Endothelial cell of umbilical vein (primary cell): ENCODE results near the gene GNAZ.

Experiments used
- CTCF ChIP-seq, 2 donors: IDR thresholded peaks; 1 replicate in 1 of 2; 2 replicates in 1 of 2; pipeline ENCODE4 v1.5.1; 2011; ENCODE audit warnings: low read length in 2 of 2, mild to moderate bottlenecking in 2 of 2, moderate library complexity in 2 of 2, control low read depth in 1 of 2, inconsistent platforms in 1 of 2, low read depth in 1 of 2; ENCODE audit not compliant: insufficient read depth in 1 of 2; ENCODE audit errors: extremely low read depth in 1 of 2
- JUN ChIP-seq: IDR thresholded peaks from 2 replicates; pipeline ENCODE4 v1.6.1; 2011; ENCODE audit warnings: borderline replicate concordance, low read depth; ENCODE audit not compliant: insufficient read length, insufficient read depth
- POLR2A ChIP-seq: IDR thresholded peaks from 2 replicates; pipeline ENCODE4 v1.6.1; 2012; ENCODE audit warnings: low read depth, mild to moderate bottlenecking, control low read depth, low read length
- POLR2AphosphoS5 ChIP-seq: IDR thresholded peaks from 2 replicates; pipeline ENCODE4 v1.6.1; 2012; ENCODE audit warnings: low read depth, mild to moderate bottlenecking, control low read depth, low read length, moderate library complexity; ENCODE audit not compliant: insufficient read depth

DNA sequence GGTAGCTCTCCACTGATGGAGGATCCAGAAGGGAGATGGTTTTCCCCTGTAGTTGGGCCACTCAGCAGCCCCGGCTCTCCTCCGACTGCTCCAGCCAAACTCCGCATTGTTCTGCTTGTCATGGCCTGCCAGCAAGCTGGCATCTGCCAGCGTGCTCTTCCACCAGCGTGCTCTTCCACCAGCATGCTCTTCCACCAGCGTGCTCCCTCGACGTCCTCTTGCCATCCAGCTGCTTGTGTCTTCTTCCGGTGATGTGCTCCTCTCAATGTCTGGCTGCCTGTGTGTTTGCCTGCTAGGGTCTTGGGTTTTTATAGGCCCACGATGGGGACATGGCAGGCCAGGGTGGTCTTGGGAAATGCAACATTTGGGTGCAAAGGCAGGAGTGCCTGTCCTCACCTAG lies 43.5 kb upstream of the GNAZ start:
- TF ChIP-seq CTCF (IDR thresholded peaks at IDR 0.05; ENCODE audit: extremely low read depth in 1 of 2, insufficient read depth in 1 of 2, low read depth in 1 of 2, low read length in 2 of 2) = no peak
- TF ChIP-seq POLR2A = no peak
- no peak for TF ChIP-seq POLR2AphosphoS5
- no peak for TF ChIP-seq JUN
